Loucy (cell line): ENCODE results near the gene MROH9.

Experiments
- EZH2phosphoT487 ChIP-seq: fragments of 200-600 bp; IDR thresholded peaks from 2 replicates; pipeline ENCODE4 v1.6.1; 2018; ENCODE audit warnings: antibody characterized with exemption, mild to moderate bottlenecking, moderate library complexity, borderline replicate concordance
- TF ChIP-seq, protein P1 (sequence below): fragments of 200-600 bp; sonication (generic); conservative IDR thresholded peaks from 2 replicates; pipeline ENCODE4 v1.5.1; 2014; ENCODE audit warnings: mild to moderate bottlenecking, antibody characterized with exemption, low read length

DNA sequence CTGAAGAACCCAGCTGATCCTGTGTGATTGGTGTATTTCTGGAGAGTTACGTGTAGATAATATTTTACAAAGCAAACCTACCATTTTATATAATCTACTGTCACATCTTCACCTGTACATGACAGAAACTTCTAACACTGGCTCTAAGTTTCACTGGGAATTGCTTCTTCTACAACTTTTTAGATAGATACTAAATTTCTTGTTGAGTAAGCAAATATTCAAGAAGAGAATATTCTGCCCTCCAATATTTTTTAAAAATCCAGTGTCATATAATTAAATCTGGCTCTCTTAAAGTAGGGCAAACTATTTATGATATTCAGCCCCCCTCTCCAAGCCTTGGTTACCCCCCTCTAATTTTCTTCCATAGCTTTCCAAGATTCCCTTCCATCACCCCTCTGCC lies 50.1 kb downstream of the MROH9 start:
- TF ChIP-seq, protein P1, sequence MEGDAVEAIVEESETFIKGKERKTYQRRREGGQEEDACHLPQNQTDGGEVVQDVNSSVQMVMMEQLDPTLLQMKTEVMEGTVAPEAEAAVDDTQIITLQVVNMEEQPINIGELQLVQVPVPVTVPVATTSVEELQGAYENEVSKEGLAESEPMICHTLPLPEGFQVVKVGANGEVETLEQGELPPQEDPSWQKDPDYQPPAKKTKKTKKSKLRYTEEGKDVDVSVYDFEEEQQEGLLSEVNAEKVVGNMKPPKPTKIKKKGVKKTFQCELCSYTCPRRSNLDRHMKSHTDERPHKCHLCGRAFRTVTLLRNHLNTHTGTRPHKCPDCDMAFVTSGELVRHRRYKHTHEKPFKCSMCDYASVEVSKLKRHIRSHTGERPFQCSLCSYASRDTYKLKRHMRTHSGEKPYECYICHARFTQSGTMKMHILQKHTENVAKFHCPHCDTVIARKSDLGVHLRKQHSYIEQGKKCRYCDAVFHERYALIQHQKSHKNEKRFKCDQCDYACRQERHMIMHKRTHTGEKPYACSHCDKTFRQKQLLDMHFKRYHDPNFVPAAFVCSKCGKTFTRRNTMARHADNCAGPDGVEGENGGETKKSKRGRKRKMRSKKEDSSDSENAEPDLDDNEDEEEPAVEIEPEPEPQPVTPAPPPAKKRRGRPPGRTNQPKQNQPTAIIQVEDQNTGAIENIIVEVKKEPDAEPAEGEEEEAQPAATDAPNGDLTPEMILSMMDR: no peak
- no peak for TF ChIP-seq EZH2phosphoT487
